K562 (cell line): Measurements from ENCODE around the gene CEBPA. TPM values are rescaled to one million over a fixed set of nuclear protein-coding genes. Genes with fewer than 3 reads are reported as not detected.

Experiments used
- ATAC-seq: fragments of 200-7000 bp; cut with Tn5 transposase; 3 replicates; pipeline ENCODE4 v1.9.1; 2020; ENCODE audit warnings: moderate library complexity
- BruUV-seq: library from RNA; stranded (reverse); fragments of 400-500 nt; replicated peaks from 2 replicates; lab custom pipeline; 2021; lab: Mats Ljungman, UMichigan
- CTCF ChIA-PET: fragments of 300-600 bp; formaldehyde crosslinking; extraction: SDS; loops from one replicate; lab custom pipeline; 2021; ENCODE audit warnings: low intra/inter-chr PET ratio; lab: Yijun Ruan, JAX
- POLR2A ChIA-PET: fragments of 300-600, 350-650 bp; sonication (Branson Sonifier 250); formaldehyde crosslinking; extraction: SDS; loops from one replicate; lab custom pipeline; 2021; ENCODE audit warnings: antibody characterized with exemption, inconsistent platforms; lab: Yijun Ruan, JAX
- DNase-seq, 4 experiments: peaks; one replicate each; pipeline versions ENCODE4 v3.0.0 to v3.0.0-alpha.2; 2011 to 2018; ENCODE audit warnings: low spot score in 3 of 4, mixed read lengths in 3 of 4; ENCODE audit errors: extremely low read depth in 1 of 4
- FAIRE-seq: peaks from 2 replicates; lab custom pipeline; 2011; peaks lifted over from hg19 to GRCh38; lab: Jason Lieb, UNC
- H2AFZ ChIP-seq: 2 replicates; pipeline ENCODE4 v1.6.0; 2011; ENCODE audit warnings: low read depth, low read length, control low read depth, inconsistent platforms
- H3K27ac ChIP-seq: fragments of 200-600 bp; 3 replicates; pipeline ENCODE4 v1.8.0; 2011; ENCODE audit warnings: low read depth, mild to moderate bottlenecking, control low read depth, inconsistent platforms, low read length, moderate library complexity, mixed read lengths; ENCODE audit errors: extremely low read depth
- H3K27me3 ChIP-seq, 2 experiments: fragments of 300-600 bp in 1 of 2; 2 replicates in 1 of 2; 3 replicates in 1 of 2; pipeline versions ENCODE4 v1.6.0 to v1.8.0; 2011; ENCODE audit warnings: inconsistent platforms in 2 of 2, low read length in 2 of 2, mild to moderate bottlenecking in 1 of 2, mixed read lengths in 1 of 2, moderate library complexity in 1 of 2; ENCODE audit not compliant: control insufficient read depth in 2 of 2, insufficient read depth in 2 of 2
- H3K36me3 ChIP-seq: fragments of 300-600 bp; 3 replicates; pipeline ENCODE4 v1.8.0; 2011; ENCODE audit warnings: mild to moderate bottlenecking, low read length, inconsistent platforms; ENCODE audit not compliant: control insufficient read depth, insufficient read depth
- H3K4me1 ChIP-seq, 2 experiments: fragments of 200-600 bp in 1 of 2; replicated peaks in 1 of 2; 2 replicates in 1 of 2; 3 replicates in 1 of 2; pipeline versions ENCODE4 v1.5.1 to v1.8.0; 2011; ENCODE audit warnings: inconsistent platforms in 2 of 2, low read length in 2 of 2, mild to moderate bottlenecking in 1 of 2, mixed read lengths in 1 of 2, moderate library complexity in 1 of 2; ENCODE audit not compliant: control insufficient read depth in 2 of 2, insufficient read depth in 2 of 2
- H3K4me2 ChIP-seq: 2 replicates; pipeline ENCODE4 v1.6.1; 2011; ENCODE audit warnings: low read length, control low read depth, inconsistent platforms, mixed read lengths; ENCODE audit not compliant: insufficient read depth
- H3K4me3 ChIP-seq: fragments of 200-600 bp; sonication (generic), shearing (Covaris generic); 2 replicates; pipeline ENCODE4 v1.5.1; 2016; ENCODE audit warnings: control low read depth, inconsistent platforms
- H3K79me2 ChIP-seq: fragments of 200-600 bp; 3 replicates; pipeline ENCODE4 v1.8.0; 2011; ENCODE audit warnings: low read length, inconsistent platforms; ENCODE audit not compliant: control insufficient read depth, insufficient read depth
- H3K9ac ChIP-seq, 2 experiments: 2 replicates each; pipeline versions ENCODE4 v1.6.0 to v1.6.1; 2011; ENCODE audit warnings: low read depth in 2 of 2, low read length in 2 of 2, control low read depth in 1 of 2, inconsistent platforms in 1 of 2, mild to moderate bottlenecking in 1 of 2, mixed read lengths in 1 of 2; ENCODE audit not compliant: insufficient read depth in 1 of 2
- H3K9me1 ChIP-seq: one replicate; pipeline ENCODE4 v1.6.0; 2011; ENCODE audit warnings: inconsistent platforms, mild to moderate bottlenecking, low read length, moderate library complexity; ENCODE audit not compliant: control insufficient read depth, insufficient read depth
- H3K9me3 ChIP-seq: replicated peaks from 2 replicates; pipeline ENCODE4 v1.5.1; 2011; ENCODE audit warnings: low read depth, low read length, inconsistent platforms; ENCODE audit not compliant: control insufficient read depth, insufficient read depth
- H4K20me1 ChIP-seq: replicated peaks from 2 replicates; pipeline ENCODE4 v1.6.1; 2011; ENCODE audit warnings: low read length, inconsistent platforms, mixed read lengths; ENCODE audit not compliant: control insufficient read depth, insufficient read depth
- BACH1 ChIP-seq: fragments of 200-800 bp; sonication (Bioruptor generic); IDR thresholded peaks from 2 replicates; pipeline ENCODE4 v1.6.1; 2016; ENCODE audit warnings: missing genetic modification characterization, missing compliant biosample characterization
- DDX20 ChIP-seq: fragments of 450-650 bp; IDR thresholded peaks from 2 replicates; pipeline ENCODE4 v1.6.1; 2016; ENCODE audit warnings: missing genetic modification characterization, low read depth, mild to moderate bottlenecking, missing compliant biosample characterization, moderate library complexity
- PTBP1 ChIP-seq: fragments of 200-400 bp; formaldehyde crosslinking; IDR thresholded peaks from 2 replicates; pipeline ENCODE4 v1.6.1; 2017; ENCODE audit warnings: low read depth, low read length
- YBX1 ChIP-seq: fragments of 450-650 bp; IDR thresholded peaks from 2 replicates; pipeline ENCODE4 v1.7.1; 2016; ENCODE audit warnings: mild to moderate bottlenecking
- ZEB2 ChIP-seq: fragments of 450-650 bp; IDR thresholded peaks from 2 replicates; pipeline ENCODE4 v1.6.1; 2016
- ZFP1 ChIP-seq: fragments of 450-650 bp; formaldehyde crosslinking; IDR thresholded peaks from 2 replicates; pipeline ENCODE4 v1.4.0; 2020; ENCODE audit warnings: mild to moderate bottlenecking, mixed read lengths
- ZKSCAN3 ChIP-seq: fragments of 250-450 bp; sonication (Bioruptor Pico); IDR thresholded peaks from 2 replicates; pipeline ENCODE4 v1.4.0; 2020
- ZSCAN32 ChIP-seq: fragments of 450-650 bp; formaldehyde crosslinking; IDR thresholded peaks from 2 replicates; pipeline ENCODE4 v1.4.0; 2020; ENCODE audit warnings: mild to moderate bottlenecking, moderate library complexity
- WGBS: fragments of 100-300 bp; shearing (Covaris generic); methylation state at CpG from one replicate; pipeline ENCODE4 v1.1.6; 2016; ENCODE audit warnings: low coverage, mixed read lengths; ENCODE audit not compliant: insufficient coverage; ENCODE audit errors: missing lambda C conversion rate; 5-methylcytosine and 5-hydroxymethylcytosine counted together
- in situ Hi-C: fragments of 300-500 bp; cut with MboI; formaldehyde crosslinking; loops from 4 replicates; pipeline ENCODE4 v1.15.0; 2018; ENCODE audit warnings: inconsistent platforms, mixed read lengths
- intact Hi-C: fragments of 100-400 bp; cut with micrococcal nuclease; formaldehyde crosslinking; loops from 2 replicates; pipeline ENCODE4 v1.14.2; 2022
- polyA plus RNA-seq, 8 experiments: library from polyadenylated mRNA; depleted of rRNA in 4 of 8; stranded (reverse) in 5 of 8; unstranded in 3 of 8; fragments of >200 nt; fragmentation: Nextera tagmentation in 2 of 8; fragmentation: Illumina TruSeq in 1 of 8; extraction: Ambion mirVana in 2 of 8; extraction: Trizol in 1 of 8; gene quantifications; 2 replicates each; pipeline versions ENCODE4 v1.2.1 to v1.2.3, GENCODE V29; 2011 to 2014; ENCODE audit warnings: inconsistent platforms in 1 of 8, missing spikeins in 1 of 8
- total RNA-seq, 7 experiments: library from RNA; depleted of rRNA in 6 of 7; stranded (reverse); fragments of >200 nt in 6 of 7; fragmentation: Illumina TruSeq in 2 of 7; extraction: Trizol in 2 of 7; gene quantifications; 2 replicates each; pipeline versions ENCODE4 v1.2.1 to v1.2.3, GENCODE V29; 2011 to 2021; ENCODE audit warnings: low replicate concordance in 1 of 7
- TF ChIP-seq, protein P1 (sequence below): fragments of 450-650 bp; formaldehyde crosslinking; IDR thresholded peaks from 2 replicates; pipeline ENCODE4 v1.4.0; 2022; ENCODE audit warnings: missing genetic modification characterization

CEBPA gene
- total and polyA plus RNA-seq, 9 of the 15 experiments (the other 6 are each of a cell fraction or from before 2014, with no cell fraction given): 0.03 to 0.59 (median 0.15) TPM; not detected in 2

DNA sequence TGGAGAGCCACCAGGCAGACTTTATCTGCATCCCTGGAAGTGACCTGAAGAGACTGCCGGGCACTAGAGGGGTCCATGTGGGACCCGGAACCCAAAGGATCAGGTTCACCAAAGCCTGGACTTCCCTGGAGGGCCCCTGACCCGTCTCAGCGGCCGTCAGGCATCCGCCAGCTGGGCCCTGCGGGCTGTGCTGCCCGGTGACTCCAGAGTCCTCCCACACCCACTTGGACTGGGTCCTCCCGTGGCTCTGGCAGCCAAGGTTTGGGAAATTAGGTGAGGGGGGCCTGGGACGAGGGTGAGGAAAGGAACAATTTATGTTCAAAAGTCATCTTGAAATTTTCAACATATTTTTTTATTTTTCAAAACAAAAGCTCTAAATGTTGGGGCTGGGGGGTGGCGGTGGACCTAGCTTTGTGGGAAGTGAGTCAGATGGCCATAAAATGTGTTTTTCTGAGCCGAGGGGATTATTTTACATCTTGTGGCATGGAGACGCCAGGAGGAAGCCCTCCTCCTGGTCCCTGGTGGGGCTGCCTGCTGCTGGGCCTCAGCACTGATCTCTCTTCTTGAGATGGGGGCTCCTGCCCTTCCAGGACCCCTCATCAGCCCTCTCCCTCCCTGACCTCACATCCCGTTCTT is 20.2 kb downstream of the CEBPA start:
- CTCF ChIA-PET: no interaction called here
- no peak overlapping the region for H3K4me2 ChIP-seq
- H3K79me2 ChIP-seq: no peaks in the 10 kb centered on the region
- POLR2A ChIA-PET: interaction anchor here (0.5 to 1.1 kb wide), 3 partner anchors 18 to 68 kb away, joined by 3 to 5 read pairs (median 4); no protein-coding TSS in a partner anchor
- H3K9ac ChIP-seq: no peak overlapping the region; a peak in 1 of 4 replicates
- in situ Hi-C loops: no loop called here
- H3K9me3 ChIP-seq: no peaks in the 10 kb centered on the region
- no peaks in the 10 kb centered on the region for H4K20me1 ChIP-seq
- TF ChIP-seq PTBP1 (no peak), ZFP1 (CRISPR knock-in tag) (no peak), ZEB2 (no peak), BACH1 (tag) (no peak), DDX20 (no peak), ZSCAN32 (CRISPR knock-in tag) (no peak), YBX1 (no peak), ZKSCAN3 (CRISPR knock-in tag) (no peak)
- TF ChIP-seq, protein P1, sequence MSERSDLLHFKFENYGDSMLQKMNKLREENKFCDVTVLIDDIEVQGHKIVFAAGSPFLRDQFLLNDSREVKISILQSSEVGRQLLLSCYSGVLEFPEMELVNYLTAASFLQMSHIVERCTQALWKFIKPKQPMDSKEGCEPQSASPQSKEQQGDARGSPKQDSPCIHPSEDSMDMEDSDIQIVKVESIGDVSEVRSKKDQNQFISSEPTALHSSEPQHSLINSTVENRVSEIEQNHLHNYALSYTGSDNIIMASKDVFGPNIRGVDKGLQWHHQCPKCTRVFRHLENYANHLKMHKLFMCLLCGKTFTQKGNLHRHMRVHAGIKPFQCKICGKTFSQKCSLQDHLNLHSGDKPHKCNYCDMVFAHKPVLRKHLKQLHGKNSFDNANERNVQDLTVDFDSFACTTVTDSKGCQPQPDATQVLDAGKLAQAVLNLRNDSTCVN (CRISPR knock-in tag): no peak
- H2AFZ ChIP-seq: no peak overlapping the region
- no peak for DNase-seq
- no peaks in the 10 kb centered on the region for H3K36me3 ChIP-seq
- peaks cover 25 to 56% of the 10 kb centered on the region in 2 experiments; a peak in 4 of 5 replicates for H3K27me3 ChIP-seq
- intact Hi-C loops: no loop called here
- no peak overlapping the region for H3K27ac ChIP-seq
- H3K4me1 ChIP-seq: peaks cover 3 to 26% of the 10 kb centered on the region in 2 experiments; a peak in 3 of 5 replicates
- no peak overlapping the region for H3K4me3 ChIP-seq
- no peak for FAIRE-seq
- BruUV-seq: no TSS peak
- no peaks in the 10 kb centered on the region for H3K9me1 ChIP-seq
- ATAC-seq: no peak
- 7% methylated on average over 14 of the region's 14 CpGs for WGBS
